Measurements from ENCODE around the gene SIDT2.

Gene SIDT2

GRCh38 chr11:117187428-117187798, 8.9 kb downstream of the SIDT2 start:
- H3K9me3 ChIP-seq (ENCODE audit: low read length), result no peaks in the 10 kb centered on the region
- H3K4me3 ChIP-seq (ENCODE audit: low read length), result no peak overlapping the region
- no peaks in the 10 kb centered on the region for H3K27me3 ChIP-seq (ENCODE audit: insufficient read depth, low read length)
- no peak overlapping the region for H2AFZ ChIP-seq (ENCODE audit: low read depth, low read length)
- no peaks in the 10 kb centered on the region for H3K4me1 ChIP-seq (ENCODE audit: insufficient read depth, low read length)
- peaks cover 26% of the 10 kb centered on the region for H3K36me3 ChIP-seq (ENCODE audit: insufficient read depth, low read length)

GRCh38 chr11:117187799-117188481, 9.4 kb downstream of the SIDT2 start:
- Histone ChIP-seq H3K9me3 (ENCODE audit: low read length) (no peaks in the 10 kb centered on the region), H3K4me1 (ENCODE audit: insufficient read depth, low read length) (no peaks in the 10 kb centered on the region), H3K36me3 (ENCODE audit: insufficient read depth, low read length) (peaks cover 24% of the 10 kb centered on the region), H3K27me3 (ENCODE audit: insufficient read depth, low read length) (no peaks in the 10 kb centered on the region), H3K4me3 (ENCODE audit: low read length) (no peak overlapping the region), H2AFZ (ENCODE audit: low read depth, low read length) (no peak overlapping the region)

- no peak overlapping the region for H3K4me3 ChIP-seq (ENCODE audit: low read length)
- no peak overlapping the region for H2AFZ ChIP-seq (ENCODE audit: low read depth, low read length)
- H3K36me3 ChIP-seq (ENCODE audit: insufficient read depth, low read length), result peaks cover 26% of the 10 kb centered on the region
- H3K27me3 ChIP-seq (ENCODE audit: insufficient read depth, low read length), result no peaks in the 10 kb centered on the region
- H3K9me3 ChIP-seq (ENCODE audit: low read length), result no peaks in the 10 kb centered on the region
- no peaks in the 10 kb centered on the region for H3K4me1 ChIP-seq (ENCODE audit: insufficient read depth, low read length)
These were observed 10.1 kb downstream of the SIDT2 start for GRCh38 chr11:117188620-117189081.

- Histone ChIP-seq H2AFZ (ENCODE audit: low read depth, low read length) (no peak overlapping the region), H3K4me3 (ENCODE audit: low read length) (no peak overlapping the region), H3K27me3 (ENCODE audit: insufficient read depth, low read length) (no peaks in the 10 kb centered on the region), H3K9me3 (ENCODE audit: low read length) (no peaks in the 10 kb centered on the region), H3K4me1 (ENCODE audit: insufficient read depth, low read length) (no peaks in the 10 kb centered on the region), H3K36me3 (ENCODE audit: insufficient read depth, low read length) (peaks cover 24% of the 10 kb centered on the region)
These were observed 10.8 kb downstream of the SIDT2 start for GRCh38 chr11:117189191-117189940.

DNA sequence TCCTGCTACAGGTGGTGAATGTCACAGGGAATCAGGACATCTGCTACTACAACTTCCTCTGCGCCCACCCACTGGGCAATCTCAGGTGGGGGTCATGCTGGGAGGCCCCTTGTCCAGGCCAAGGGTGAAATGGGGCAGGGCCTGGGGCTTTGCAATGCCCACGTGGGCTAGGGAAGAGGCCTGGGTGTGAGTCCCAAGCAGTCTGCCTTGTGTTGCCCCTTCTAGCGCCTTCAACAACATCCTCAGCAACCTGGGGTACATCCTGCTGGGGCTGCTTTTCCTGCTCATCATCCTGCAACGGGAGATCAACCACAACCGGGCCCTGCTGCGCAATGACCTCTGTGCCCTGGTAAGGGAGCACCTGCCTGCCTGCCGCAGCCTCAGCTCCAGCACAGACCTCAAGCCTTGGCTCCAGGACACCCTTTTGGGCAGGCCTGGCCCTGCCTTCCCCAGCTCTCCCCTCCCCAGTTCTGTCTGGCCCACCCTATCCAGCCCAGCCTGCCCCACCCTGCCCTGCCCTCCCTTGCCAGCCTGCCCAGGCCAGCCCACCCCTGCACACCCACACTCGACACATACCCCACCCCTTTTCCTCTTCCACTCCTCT, 11.5 kb downstream of the SIDT2 start:
- Histone ChIP-seq H3K4me1 (ENCODE audit: insufficient read depth, low read length) (no peaks in the 10 kb centered on the region), H3K9me3 (ENCODE audit: low read length) (no peaks in the 10 kb centered on the region), H2AFZ (ENCODE audit: low read depth, low read length) (no peak overlapping the region), H3K27me3 (ENCODE audit: insufficient read depth, low read length) (no peaks in the 10 kb centered on the region), H3K36me3 (ENCODE audit: insufficient read depth, low read length) (peaks cover 24% of the 10 kb centered on the region), H3K4me3 (ENCODE audit: low read length) (no peak overlapping the region)

GRCh38 chr11:117191680-117192400, 13.3 kb downstream of the SIDT2 start:
- Histone ChIP-seq H3K9me3 (ENCODE audit: low read length) (no peaks in the 10 kb centered on the region), H3K4me1 (ENCODE audit: insufficient read depth, low read length) (no peaks in the 10 kb centered on the region), H3K4me3 (ENCODE audit: low read length) (no peak overlapping the region), H3K36me3 (ENCODE audit: insufficient read depth, low read length) (peaks cover 28% of the 10 kb centered on the region), H3K27me3 (ENCODE audit: insufficient read depth, low read length) (no peaks in the 10 kb centered on the region), H2AFZ (ENCODE audit: low read depth, low read length) (no peak overlapping the region)

GRCh38 chr11:117192401-117192875, 13.9 kb downstream of the SIDT2 start:
- Histone ChIP-seq H3K4me1 (ENCODE audit: insufficient read depth, low read length) (no peaks in the 10 kb centered on the region), H3K4me3 (ENCODE audit: low read length) (no peak overlapping the region), H2AFZ (ENCODE audit: low read depth, low read length) (no peak overlapping the region), H3K9me3 (ENCODE audit: low read length) (no peaks in the 10 kb centered on the region), H3K27me3 (ENCODE audit: insufficient read depth, low read length) (no peaks in the 10 kb centered on the region), H3K36me3 (ENCODE audit: insufficient read depth, low read length) (peaks cover 28% of the 10 kb centered on the region)

DNA sequence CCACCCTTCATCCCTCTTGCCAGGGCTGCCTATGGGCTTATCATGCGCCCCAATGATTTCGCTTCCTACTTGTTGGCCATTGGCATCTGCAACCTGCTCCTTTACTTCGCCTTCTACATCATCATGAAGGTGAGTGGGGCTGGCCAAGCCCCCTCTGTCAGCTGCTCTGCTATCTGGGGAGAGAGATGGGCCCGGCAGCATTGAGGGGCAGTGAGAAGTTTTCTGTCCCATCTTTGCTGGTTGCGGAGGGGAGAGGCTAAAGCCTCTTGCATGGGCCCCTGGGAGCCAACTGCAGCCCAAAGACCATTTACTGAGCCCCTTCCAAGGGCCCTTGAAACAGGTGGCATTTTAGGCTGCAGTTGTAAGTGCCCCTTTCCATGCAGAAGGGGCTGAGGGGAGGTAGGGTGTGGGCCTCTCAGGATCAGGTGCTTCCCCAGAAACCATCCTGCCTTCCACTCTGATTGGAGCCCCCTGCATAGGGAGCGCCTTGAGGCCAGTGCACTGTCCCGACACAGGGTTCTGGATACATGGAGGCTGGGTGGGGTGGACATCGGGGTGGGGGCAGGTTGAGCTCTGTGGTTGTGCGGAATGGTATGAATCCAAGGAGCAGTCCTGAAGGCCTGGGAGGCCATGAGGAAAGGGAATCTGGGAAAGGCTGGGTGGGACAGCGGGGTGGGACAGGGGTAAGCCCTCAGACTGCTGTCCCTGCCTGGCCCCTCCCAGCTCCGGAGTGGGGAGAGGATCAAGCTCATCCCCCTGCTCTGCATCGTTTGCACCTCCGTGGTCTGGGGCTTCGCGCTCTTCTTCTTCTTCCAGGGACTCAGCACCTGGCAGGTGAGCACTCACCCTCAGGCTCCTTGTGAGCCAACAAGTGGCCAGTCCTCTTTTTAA, 14.8 kb downstream of the SIDT2 start:
- no peaks in the 10 kb centered on the region for H3K4me1 ChIP-seq (ENCODE audit: insufficient read depth, low read length)
- peaks cover 25% of the 10 kb centered on the region for H3K36me3 ChIP-seq (ENCODE audit: insufficient read depth, low read length)
- no peaks in the 10 kb centered on the region for H3K9me3 ChIP-seq (ENCODE audit: low read length)
- H3K27me3 ChIP-seq (ENCODE audit: insufficient read depth, low read length), result no peaks in the 10 kb centered on the region
- no peak overlapping the region for H2AFZ ChIP-seq (ENCODE audit: low read depth, low read length)
- H3K4me3 ChIP-seq (ENCODE audit: low read length), result no peak overlapping the region

DNA sequence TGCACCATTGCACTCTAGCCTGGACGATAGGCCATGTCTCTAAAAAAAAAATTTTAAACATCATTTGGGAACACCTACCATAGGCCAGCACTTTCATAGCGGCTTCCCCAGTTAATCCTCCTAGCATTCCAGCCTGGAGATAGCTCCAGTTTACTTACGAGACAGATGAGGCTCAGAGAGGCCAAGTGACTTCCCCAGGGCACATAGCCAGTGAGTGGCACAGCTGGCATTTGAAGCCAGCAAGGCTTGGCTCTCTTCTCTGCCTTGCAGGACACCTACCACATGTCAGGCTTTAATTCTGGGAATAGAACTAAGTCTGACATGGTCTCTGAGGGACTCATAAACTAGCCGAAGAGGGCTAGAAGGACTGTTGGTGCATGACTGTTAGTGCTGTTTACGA, 15.7 kb downstream of the SIDT2 start:
- Histone ChIP-seq H3K9me3 (ENCODE audit: low read length) (no peaks in the 10 kb centered on the region), H3K27me3 (ENCODE audit: insufficient read depth, low read length) (no peaks in the 10 kb centered on the region), H2AFZ (ENCODE audit: low read depth, low read length) (no peak overlapping the region), H3K4me3 (ENCODE audit: low read length) (no peak overlapping the region), H3K36me3 (ENCODE audit: insufficient read depth, low read length) (peaks cover 21% of the 10 kb centered on the region), H3K4me1 (ENCODE audit: insufficient read depth, low read length) (peaks cover 2% of the 10 kb centered on the region)

DNA sequence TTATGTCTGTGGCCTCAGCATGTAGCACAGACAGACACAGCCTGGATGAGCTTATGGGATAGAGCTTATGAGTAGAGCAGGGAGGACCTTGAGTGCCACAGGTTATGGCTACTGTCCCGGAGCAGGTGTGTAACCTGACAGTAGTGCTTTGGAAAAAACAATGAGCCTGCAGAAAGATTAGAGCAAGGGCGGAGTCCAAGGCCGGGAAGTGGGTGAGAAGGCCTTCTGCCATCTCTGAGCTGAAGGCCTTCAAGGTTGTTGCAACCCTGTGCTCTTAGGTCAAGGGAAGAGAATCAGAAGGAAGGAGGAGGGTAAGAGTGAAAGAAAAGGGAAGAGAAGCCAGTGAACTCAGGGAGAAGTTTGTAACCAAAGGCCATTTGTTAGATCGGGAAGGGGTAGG, 16.7 kb downstream of the SIDT2 start:
- Histone ChIP-seq H3K9me3 (ENCODE audit: low read length) (no peaks in the 10 kb centered on the region), H3K36me3 (ENCODE audit: insufficient read depth, low read length) (peaks cover 18% of the 10 kb centered on the region), H3K4me3 (ENCODE audit: low read length) (no peak overlapping the region), H2AFZ (ENCODE audit: low read depth, low read length) (no peak overlapping the region), H3K4me1 (ENCODE audit: insufficient read depth, low read length) (peaks cover 5% of the 10 kb centered on the region), H3K27me3 (ENCODE audit: insufficient read depth, low read length) (no peaks in the 10 kb centered on the region)

DNA sequence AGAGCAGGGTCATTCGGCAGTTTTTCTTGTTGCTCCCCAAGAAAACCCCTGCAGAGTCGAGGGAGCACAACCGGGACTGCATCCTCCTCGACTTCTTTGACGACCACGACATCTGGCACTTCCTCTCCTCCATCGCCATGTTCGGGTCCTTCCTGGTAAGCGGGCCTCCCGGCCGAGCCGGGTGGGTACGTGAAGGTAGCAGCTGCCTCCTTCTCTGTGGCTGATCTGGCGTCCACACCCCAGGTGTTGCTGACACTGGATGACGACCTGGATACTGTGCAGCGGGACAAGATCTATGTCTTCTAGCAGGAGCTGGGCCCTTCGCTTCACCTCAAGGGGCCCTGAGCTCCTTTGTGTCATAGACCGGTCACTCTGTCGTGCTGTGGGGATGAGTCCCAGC, 17.2 kb downstream of the SIDT2 start:
- Histone ChIP-seq H3K4me3 (ENCODE audit: low read length) (no peak overlapping the region), H3K4me1 (ENCODE audit: insufficient read depth, low read length) (peaks cover 5% of the 10 kb centered on the region), H3K27me3 (ENCODE audit: insufficient read depth, low read length) (no peaks in the 10 kb centered on the region), H3K36me3 (ENCODE audit: insufficient read depth, low read length) (peaks cover 18% of the 10 kb centered on the region), H2AFZ (ENCODE audit: low read depth, low read length) (no peak overlapping the region), H3K9me3 (ENCODE audit: low read length) (no peaks in the 10 kb centered on the region)

DNA sequence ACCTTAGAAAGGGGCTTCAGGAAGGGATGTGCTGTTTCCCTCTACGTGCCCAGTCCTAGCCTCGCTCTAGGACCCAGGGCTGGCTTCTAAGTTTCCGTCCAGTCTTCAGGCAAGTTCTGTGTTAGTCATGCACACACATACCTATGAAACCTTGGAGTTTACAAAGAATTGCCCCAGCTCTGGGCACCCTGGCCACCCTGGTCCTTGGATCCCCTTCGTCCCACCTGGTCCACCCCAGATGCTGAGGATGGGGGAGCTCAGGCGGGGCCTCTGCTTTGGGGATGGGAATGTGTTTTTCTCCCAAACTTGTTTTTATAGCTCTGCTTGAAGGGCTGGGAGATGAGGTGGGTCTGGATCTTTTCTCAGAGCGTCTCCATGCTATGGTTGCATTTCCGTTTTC, 18.5 kb downstream of the SIDT2 start:
- Histone ChIP-seq H3K4me3 (ENCODE audit: low read length) (no peak overlapping the region), H2AFZ (ENCODE audit: low read depth, low read length) (no peak overlapping the region), H3K36me3 (ENCODE audit: insufficient read depth, low read length) (peaks cover 14% of the 10 kb centered on the region), H3K27me3 (ENCODE audit: insufficient read depth, low read length) (no peaks in the 10 kb centered on the region), H3K4me1 (ENCODE audit: insufficient read depth, low read length) (peaks cover 5% of the 10 kb centered on the region), H3K9me3 (ENCODE audit: low read length) (no peaks in the 10 kb centered on the region)

All from neuron (in vitro differentiated cells).